ENCODE data around the gene PALLD.

PALLD gene

DNA sequence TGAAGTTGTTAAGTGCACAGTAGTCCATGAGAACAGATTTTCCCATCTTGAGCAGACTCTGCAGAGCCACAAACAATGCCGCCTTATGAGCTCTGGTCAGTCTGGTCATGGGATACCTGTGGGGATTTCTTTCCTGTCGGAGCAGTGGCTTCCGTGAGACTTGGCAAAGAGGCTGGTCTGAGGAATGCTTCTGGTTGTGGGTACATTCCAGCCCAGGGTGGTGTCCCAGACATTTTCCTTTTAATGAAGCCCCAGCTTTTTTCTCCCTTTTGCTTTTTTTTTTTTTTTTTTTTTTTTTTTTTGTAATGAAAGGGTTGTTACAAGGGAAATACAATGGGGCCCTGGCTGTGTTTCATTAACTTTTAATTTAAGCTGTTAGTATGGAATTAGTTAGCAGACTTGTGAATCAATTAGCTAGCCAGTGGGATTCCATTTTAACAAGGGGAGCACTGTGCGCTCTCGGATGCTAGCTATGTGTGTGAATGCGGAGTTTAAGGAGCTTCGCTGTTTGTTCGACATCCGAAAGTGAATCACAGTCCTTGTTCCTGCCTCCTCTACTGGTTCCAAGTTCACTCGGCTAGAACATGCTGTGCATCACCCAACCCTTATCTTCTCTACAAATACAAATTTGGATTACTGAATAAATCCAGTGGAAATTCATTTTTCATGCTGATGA lies 288.1 kb downstream of the PALLD start:
- ATAC-seq (ENCODE audit: insufficient read depth, low read depth), result no peak
- no peak overlapping the region for H3K4me2 ChIP-seq (ENCODE audit: insufficient read depth, low read length)
- no peaks in the 10 kb centered on the region for H4K20me1 ChIP-seq (ENCODE audit: insufficient read depth, low read length)
- no peaks in the 10 kb centered on the region for H3K79me2 ChIP-seq (ENCODE audit: insufficient read depth, low read length)
- TF ChIP-seq EZH2 (IDR thresholded peaks at IDR 0.05; ENCODE audit: borderline replicate concordance, low read depth, low read length, severe bottlenecking), result no peak
- TF ChIP-seq, protein P1, sequence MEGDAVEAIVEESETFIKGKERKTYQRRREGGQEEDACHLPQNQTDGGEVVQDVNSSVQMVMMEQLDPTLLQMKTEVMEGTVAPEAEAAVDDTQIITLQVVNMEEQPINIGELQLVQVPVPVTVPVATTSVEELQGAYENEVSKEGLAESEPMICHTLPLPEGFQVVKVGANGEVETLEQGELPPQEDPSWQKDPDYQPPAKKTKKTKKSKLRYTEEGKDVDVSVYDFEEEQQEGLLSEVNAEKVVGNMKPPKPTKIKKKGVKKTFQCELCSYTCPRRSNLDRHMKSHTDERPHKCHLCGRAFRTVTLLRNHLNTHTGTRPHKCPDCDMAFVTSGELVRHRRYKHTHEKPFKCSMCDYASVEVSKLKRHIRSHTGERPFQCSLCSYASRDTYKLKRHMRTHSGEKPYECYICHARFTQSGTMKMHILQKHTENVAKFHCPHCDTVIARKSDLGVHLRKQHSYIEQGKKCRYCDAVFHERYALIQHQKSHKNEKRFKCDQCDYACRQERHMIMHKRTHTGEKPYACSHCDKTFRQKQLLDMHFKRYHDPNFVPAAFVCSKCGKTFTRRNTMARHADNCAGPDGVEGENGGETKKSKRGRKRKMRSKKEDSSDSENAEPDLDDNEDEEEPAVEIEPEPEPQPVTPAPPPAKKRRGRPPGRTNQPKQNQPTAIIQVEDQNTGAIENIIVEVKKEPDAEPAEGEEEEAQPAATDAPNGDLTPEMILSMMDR (IDR thresholded peaks at IDR 0.05; ENCODE audit: borderline replicate concordance, extremely low read depth, low read length, poor library complexity, severe bottlenecking), result no peak
- peaks cover 7% of the 10 kb centered on the region for H3K27me3 ChIP-seq (ENCODE audit: insufficient read depth, low read length, poor library complexity)
- H3K9me3 ChIP-seq (ENCODE audit: insufficient read depth, low read length, severe bottlenecking), result no peaks in the 10 kb centered on the region
- H3K36me3 ChIP-seq (ENCODE audit: insufficient read depth, low read length), result no peaks in the 10 kb centered on the region
- H3K4me1 ChIP-seq (ENCODE audit: insufficient read depth, low read length), result no peaks in the 10 kb centered on the region
- no peak overlapping the region for H3K9ac ChIP-seq (ENCODE audit: low read depth, low read length)
- H3K4me3 ChIP-seq (ENCODE audit: low read depth in 1 of 2, low read length in 2 of 2), result no peak overlapping the region
- no peak overlapping the region for H3K27ac ChIP-seq (ENCODE audit: low read length)
- no peak overlapping the region for H2AFZ ChIP-seq (ENCODE audit: low read depth, low read length)
- DNase-seq, result no peak

DNA sequence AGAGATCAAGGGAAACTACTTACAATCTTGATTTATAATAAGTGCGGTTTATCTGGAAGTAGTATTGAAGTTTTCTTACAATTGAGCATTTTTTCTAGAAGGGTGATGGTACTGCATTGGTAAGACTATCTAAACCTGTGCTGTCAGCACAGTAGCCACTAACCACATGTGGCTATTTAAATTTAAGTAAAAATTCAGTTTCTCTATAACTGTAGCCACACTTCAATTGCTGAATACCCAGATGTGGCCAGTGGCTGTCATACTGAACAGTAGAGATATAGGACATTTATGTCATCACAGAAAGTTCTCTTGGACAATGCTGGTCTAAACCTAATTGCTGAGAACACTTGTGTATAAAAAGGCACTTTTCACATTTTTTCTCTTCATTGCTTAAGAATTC lies 290.5 kb downstream of the PALLD start:
- no peak for ATAC-seq (ENCODE audit: insufficient read depth, low read depth)
- H3K4me2 ChIP-seq (ENCODE audit: insufficient read depth, low read length), result no peak overlapping the region
- H3K9ac ChIP-seq (ENCODE audit: low read depth, low read length), result no peak overlapping the region
- no peaks in the 10 kb centered on the region for H4K20me1 ChIP-seq (ENCODE audit: insufficient read depth, low read length)
- TF ChIP-seq, protein P1 (IDR thresholded peaks at IDR 0.05; ENCODE audit: borderline replicate concordance, extremely low read depth, low read length, poor library complexity, severe bottlenecking), result no peak
- TF ChIP-seq EZH2 (IDR thresholded peaks at IDR 0.05; ENCODE audit: borderline replicate concordance, low read depth, low read length, severe bottlenecking), result no peak
- no peak for DNase-seq
- no peak overlapping the region for H3K27ac ChIP-seq (ENCODE audit: low read length)
- H3K79me2 ChIP-seq (ENCODE audit: insufficient read depth, low read length), result no peaks in the 10 kb centered on the region
- H3K9me3 ChIP-seq (ENCODE audit: insufficient read depth, low read length, severe bottlenecking), result no peaks in the 10 kb centered on the region
- no peaks in the 10 kb centered on the region for H3K36me3 ChIP-seq (ENCODE audit: insufficient read depth, low read length)
- no peak overlapping the region for H3K4me3 ChIP-seq (ENCODE audit: low read depth in 1 of 2, low read length in 2 of 2)
- H2AFZ ChIP-seq (ENCODE audit: low read depth, low read length), result no peak overlapping the region
- H3K4me1 ChIP-seq (ENCODE audit: insufficient read depth, low read length), result no peaks in the 10 kb centered on the region
- H3K27me3 ChIP-seq (ENCODE audit: insufficient read depth, low read length, poor library complexity), result peaks cover 4% of the 10 kb centered on the region

DNA sequence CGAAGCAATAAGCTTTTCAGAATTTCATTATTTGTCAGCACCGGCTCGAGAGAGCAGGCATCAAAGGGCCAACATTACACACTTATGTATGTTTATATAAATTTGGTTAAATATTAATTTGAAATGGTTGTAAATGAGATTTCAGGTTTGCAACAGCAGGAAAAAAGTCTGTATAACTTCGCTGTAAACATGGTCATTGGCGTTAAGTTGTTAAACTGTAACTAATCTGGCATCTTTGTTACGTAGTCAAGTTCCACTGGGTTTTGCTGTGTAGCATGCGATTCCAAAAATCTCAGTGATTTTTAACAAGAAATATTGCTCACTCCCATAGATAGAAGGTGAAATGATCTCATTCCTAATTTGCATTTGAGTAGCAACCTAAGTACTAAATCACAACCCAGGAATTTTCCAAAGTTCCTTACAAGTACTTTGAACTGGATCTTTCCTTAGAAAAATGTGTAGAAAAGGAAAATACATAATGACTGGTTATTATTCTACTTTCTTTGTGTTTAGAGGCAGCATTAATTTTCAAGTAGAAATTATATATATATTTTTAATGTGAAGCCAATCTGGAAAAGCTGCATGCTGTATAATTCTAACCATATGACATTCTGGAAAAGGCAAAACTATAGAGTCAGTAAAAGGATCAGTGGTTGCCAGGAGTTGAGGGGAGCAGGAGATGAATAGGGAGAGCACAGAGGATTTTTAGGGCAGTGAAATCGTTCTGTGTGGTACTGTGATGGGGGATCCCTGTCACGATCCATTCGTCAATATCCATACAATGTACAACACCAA lies 291.1 kb downstream of the PALLD start:
- no peak overlapping the region for H2AFZ ChIP-seq (ENCODE audit: low read depth, low read length)
- H3K27ac ChIP-seq (ENCODE audit: low read length), result no peak overlapping the region
- no peaks in the 10 kb centered on the region for H3K4me1 ChIP-seq (ENCODE audit: insufficient read depth, low read length)
- H3K36me3 ChIP-seq (ENCODE audit: insufficient read depth, low read length), result no peaks in the 10 kb centered on the region
- H3K27me3 ChIP-seq (ENCODE audit: insufficient read depth, low read length, poor library complexity), result peaks cover 4% of the 10 kb centered on the region
- no peak overlapping the region for H3K9ac ChIP-seq (ENCODE audit: low read depth, low read length)
- ATAC-seq (ENCODE audit: insufficient read depth, low read depth), result no peak
- H4K20me1 ChIP-seq (ENCODE audit: insufficient read depth, low read length), result no peaks in the 10 kb centered on the region
- H3K79me2 ChIP-seq (ENCODE audit: insufficient read depth, low read length), result no peaks in the 10 kb centered on the region
- DNase-seq, result no peak
- no peak overlapping the region for H3K4me3 ChIP-seq (ENCODE audit: low read depth in 1 of 2, low read length in 2 of 2)
- no peak overlapping the region for H3K4me2 ChIP-seq (ENCODE audit: insufficient read depth, low read length)
- TF ChIP-seq, protein P1 (IDR thresholded peaks at IDR 0.05; ENCODE audit: borderline replicate concordance, extremely low read depth, low read length, poor library complexity, severe bottlenecking), result no peak
- TF ChIP-seq EZH2 (IDR thresholded peaks at IDR 0.05; ENCODE audit: borderline replicate concordance, low read depth, low read length, severe bottlenecking), result no peak
- no peaks in the 10 kb centered on the region for H3K9me3 ChIP-seq (ENCODE audit: insufficient read depth, low read length, severe bottlenecking)
